ENCODE measurements around the gene ATP6V0B. TPM values are rescaled to one million over a fixed set of nuclear protein-coding genes. Genes with fewer than 3 reads are reported as not detected.

The ATP6V0B gene
- total and polyA plus RNA-seq, 9 of the 15 experiments (the other 6 are each of a cell fraction or from before 2014, with no cell fraction given): 137 to 328 (median 220) TPM

DNA sequence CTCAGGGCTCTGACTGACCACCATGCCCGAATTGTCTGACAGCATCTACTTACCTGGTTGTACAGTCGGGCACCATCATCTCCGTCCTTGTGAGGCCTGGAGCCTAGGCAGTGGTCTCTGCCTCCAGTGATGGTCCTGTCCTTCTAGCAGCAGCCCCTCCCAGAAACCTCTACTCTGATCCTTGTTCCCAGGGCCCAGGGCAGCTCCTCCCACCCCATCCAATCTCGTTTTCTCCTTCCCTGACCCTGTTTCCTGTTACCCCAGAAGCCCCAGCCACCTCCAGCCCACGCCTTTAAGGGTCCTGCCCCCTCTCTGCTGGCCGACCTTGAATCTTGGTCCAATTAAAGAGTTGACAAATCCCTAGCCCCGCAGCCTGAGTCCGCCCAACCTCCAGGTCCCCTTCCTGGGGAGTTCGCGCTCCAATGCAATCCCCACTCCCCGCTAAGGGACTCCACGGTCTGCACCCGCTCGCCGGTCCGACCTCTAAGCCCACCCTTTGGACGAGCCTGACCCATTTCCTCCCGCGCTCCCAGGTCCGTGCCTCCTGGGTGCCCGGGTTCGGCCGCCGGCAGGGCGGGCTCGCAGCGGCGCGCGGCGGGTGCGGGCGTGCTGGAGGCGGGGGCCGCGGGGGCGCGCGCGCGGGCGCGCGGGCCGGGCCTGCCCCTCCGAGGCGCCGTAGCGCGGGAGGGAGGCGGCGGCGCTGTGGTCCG is 3.9 kb downstream of the ATP6V0B start, which contains the start of gene B4GALT2 (continued):
- TF ChIP-seq, protein P1, sequence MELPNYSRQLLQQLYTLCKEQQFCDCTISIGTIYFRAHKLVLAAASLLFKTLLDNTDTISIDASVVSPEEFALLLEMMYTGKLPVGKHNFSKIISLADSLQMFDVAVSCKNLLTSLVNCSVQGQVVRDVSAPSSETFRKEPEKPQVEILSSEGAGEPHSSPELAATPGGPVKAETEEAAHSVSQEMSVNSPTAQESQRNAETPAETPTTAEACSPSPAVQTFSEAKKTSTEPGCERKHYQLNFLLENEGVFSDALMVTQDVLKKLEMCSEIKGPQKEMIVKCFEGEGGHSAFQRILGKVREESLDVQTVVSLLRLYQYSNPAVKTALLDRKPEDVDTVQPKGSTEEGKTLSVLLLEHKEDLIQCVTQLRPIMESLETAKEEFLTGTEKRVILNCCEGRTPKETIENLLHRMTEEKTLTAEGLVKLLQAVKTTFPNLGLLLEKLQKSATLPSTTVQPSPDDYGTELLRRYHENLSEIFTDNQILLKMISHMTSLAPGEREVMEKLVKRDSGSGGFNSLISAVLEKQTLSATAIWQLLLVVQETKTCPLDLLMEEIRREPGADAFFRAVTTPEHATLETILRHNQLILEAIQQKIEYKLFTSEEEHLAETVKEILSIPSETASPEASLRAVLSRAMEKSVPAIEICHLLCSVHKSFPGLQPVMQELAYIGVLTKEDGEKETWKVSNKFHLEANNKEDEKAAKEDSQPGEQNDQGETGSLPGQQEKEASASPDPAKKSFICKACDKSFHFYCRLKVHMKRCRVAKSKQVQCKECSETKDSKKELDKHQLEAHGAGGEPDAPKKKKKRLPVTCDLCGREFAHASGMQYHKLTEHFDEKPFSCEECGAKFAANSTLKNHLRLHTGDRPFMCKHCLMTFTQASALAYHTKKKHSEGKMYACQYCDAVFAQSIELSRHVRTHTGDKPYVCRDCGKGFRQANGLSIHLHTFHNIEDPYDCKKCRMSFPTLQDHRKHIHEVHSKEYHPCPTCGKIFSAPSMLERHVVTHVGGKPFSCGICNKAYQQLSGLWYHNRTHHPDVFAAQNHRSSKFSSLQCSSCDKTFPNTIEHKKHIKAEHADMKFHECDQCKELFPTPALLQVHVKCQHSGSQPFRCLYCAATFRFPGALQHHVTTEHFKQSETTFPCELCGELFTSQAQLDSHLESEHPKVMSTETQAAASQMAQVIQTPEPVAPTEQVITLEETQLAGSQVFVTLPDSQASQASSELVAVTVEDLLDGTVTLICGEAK (IDR thresholded peaks at IDR 0.05): no peak
- TF ChIP-seq, protein P1 (CRISPR knock-in tag; IDR thresholded peaks at IDR 0.05): no peak
- TF ChIP-seq CREM (IDR thresholded peaks at IDR 0.05; ENCODE audit: low read depth) (no peak), SAP30 (IDR thresholded peaks at IDR 0.05; ENCODE audit: borderline replicate concordance, insufficient read depth, low read depth, low read length, poor library complexity, severe bottlenecking) (peak; percentile 54), ZNF780A (CRISPR knock-in tag; IDR thresholded peaks at IDR 0.05) (no peak), ZNF695 (CRISPR knock-in tag; IDR thresholded peaks at IDR 0.05) (no peak), NFE2 (IDR thresholded peaks at IDR 0.05; ENCODE audit: low read depth) (no peak), BRD4 (IDR thresholded peaks at IDR 0.05) (no peak), GTF2F1 (IDR thresholded peaks at IDR 0.05; ENCODE audit: low read depth, low read length) (no peak), MYC (IDR thresholded peaks at IDR 0.05; ENCODE audit: low read depth, low read length) (no peak), MYC (CRISPR knock-in tag; IDR thresholded peaks at IDR 0.05; ENCODE audit: borderline replicate concordance, low read depth) (0 out of 2 replicates have a peak, but pooled peaks have one; percentile 41), SOX6 (IDR thresholded peaks at IDR 0.05) (no peak)

Measured in K562 (cell line).